ENCODE data around the gene TUBG2. TPM values are rescaled to one million over a fixed set of nuclear protein-coding genes. Genes with fewer than 3 reads are reported as not detected.

The TUBG2 gene
- total RNA-seq, 1 experiment from 2014 or later, result 20.4 TPM

DNA sequence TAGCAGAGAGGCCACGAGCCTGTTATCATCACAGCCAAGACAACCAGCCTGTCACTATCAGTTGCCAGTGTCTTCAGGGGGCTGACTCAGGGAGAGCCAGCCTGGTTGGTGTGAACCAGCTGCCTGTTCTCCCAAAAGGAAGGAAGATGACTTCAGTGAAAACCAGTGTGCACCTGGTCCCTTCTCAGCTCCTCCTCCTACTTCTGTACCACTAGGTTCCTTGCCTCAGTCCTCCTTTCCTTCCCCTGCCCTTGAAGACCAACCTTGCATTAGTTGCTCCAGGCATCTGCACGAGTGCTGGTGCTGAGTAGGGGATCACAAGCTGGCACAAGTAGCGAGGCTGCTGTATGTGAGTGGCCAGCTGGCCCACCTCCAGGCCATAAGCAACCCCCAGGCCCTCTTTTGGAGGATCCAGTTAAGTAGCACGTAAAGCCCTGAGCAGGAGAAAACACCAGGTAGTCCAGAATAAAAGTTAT lies 41.1 kb upstream of the TUBG2 start:
- H4K8ac ChIP-seq (replicated peaks; ENCODE audit: insufficient read length, low read depth, low read length), result no peak overlapping the region
- H3K4me2 ChIP-seq (ENCODE audit: insufficient read depth, insufficient read length, low read length), result no peak overlapping the region

More for the DNA sequence above, 41.1 kb upstream of the TUBG2 start:
- H3K9ac ChIP-seq (ENCODE audit: extremely low read depth, insufficient read length, low read length), result no peak overlapping the region
- no peak overlapping the region for H2BK5ac ChIP-seq (ENCODE audit: insufficient read length, low read length)
- H3K56ac ChIP-seq (ENCODE audit: insufficient read length, low read depth, low read length), result no peak overlapping the region
- no peak overlapping the region for H3K18ac ChIP-seq (ENCODE audit: insufficient read length, low read depth, low read length)
- no peaks in the 10 kb centered on the region for H3K79me2 ChIP-seq (ENCODE audit: insufficient read depth, low read length)
- no peak overlapping the region for H3T11ph ChIP-seq (ENCODE audit: low read length)
- Mint-ChIP-seq H3K4me1 (peaks cover 12 to 15% of the 10 kb centered on the region in 2 experiments), H3K27me3 (ENCODE audit: low read depth) (peaks cover 2% of the 10 kb centered on the region; the same call in 1 of the 2 replicates), H3K9me3 (no peaks in the 10 kb centered on the region), H3K4me3 (no peak overlapping the region), H3K36me3 (ENCODE audit: insufficient read depth in 1 of 3, low read depth in 3 of 3) (peaks cover 22 to 31% (median 30%) of the 10 kb centered on the region in 3 experiments), H3K27ac (peak overlapping the region in 1 of 3 experiments; percentile 91; a peak in 2 of 7 replicates)
- no peak overlapping the region for H2BK20ac ChIP-seq (ENCODE audit: low read depth, low read length, poor library complexity, severe bottlenecking)
- no peaks in the 10 kb centered on the region for H3K79me1 ChIP-seq (ENCODE audit: insufficient read depth, low read depth, low read length, poor library complexity, severe bottlenecking)
- no peak overlapping the region for H3K14ac ChIP-seq (ENCODE audit: insufficient read depth, low read length)
- no peaks in the 10 kb centered on the region for H3K27me3 ChIP-seq (ENCODE audit: insufficient read depth, low read length)
- H4K20me1 ChIP-seq (ENCODE audit: control insufficient read depth, insufficient read depth, insufficient read length), result no peaks in the 10 kb centered on the region
- no peak overlapping the region for H2AK5ac ChIP-seq (ENCODE audit: insufficient read length, low read length)
- TF ChIP-seq, protein P1, sequence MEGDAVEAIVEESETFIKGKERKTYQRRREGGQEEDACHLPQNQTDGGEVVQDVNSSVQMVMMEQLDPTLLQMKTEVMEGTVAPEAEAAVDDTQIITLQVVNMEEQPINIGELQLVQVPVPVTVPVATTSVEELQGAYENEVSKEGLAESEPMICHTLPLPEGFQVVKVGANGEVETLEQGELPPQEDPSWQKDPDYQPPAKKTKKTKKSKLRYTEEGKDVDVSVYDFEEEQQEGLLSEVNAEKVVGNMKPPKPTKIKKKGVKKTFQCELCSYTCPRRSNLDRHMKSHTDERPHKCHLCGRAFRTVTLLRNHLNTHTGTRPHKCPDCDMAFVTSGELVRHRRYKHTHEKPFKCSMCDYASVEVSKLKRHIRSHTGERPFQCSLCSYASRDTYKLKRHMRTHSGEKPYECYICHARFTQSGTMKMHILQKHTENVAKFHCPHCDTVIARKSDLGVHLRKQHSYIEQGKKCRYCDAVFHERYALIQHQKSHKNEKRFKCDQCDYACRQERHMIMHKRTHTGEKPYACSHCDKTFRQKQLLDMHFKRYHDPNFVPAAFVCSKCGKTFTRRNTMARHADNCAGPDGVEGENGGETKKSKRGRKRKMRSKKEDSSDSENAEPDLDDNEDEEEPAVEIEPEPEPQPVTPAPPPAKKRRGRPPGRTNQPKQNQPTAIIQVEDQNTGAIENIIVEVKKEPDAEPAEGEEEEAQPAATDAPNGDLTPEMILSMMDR (conservative IDR thresholded peaks at IDR 0.05), result no peak
- no peak overlapping the region for H2BK12ac ChIP-seq (ENCODE audit: insufficient read length, low read depth, low read length)
- H3K9me3 ChIP-seq (ENCODE audit: control insufficient read depth, low read depth, low read length), result no peaks in the 10 kb centered on the region
- no peak overlapping the region for H2AFZ ChIP-seq (ENCODE audit: low read length)
- no peak overlapping the region for H3K27ac ChIP-seq (ENCODE audit: insufficient read length, low read depth, low read length)
- H3K23me2 ChIP-seq (ENCODE audit: insufficient read length, low read depth, low read length, poor library complexity, severe bottlenecking), result no peaks in the 10 kb centered on the region
- no peak overlapping the region for H4K5ac ChIP-seq (ENCODE audit: insufficient read length, low read depth, low read length)
- no peak for DNase-seq
- H2BK15ac ChIP-seq (ENCODE audit: low read depth, low read length), result no peak overlapping the region
- H3K4me1 ChIP-seq (ENCODE audit: insufficient read depth, low read length), result no peaks in the 10 kb centered on the region; the same call in 1 of the 2 replicates
- H3K23ac ChIP-seq (ENCODE audit: insufficient read length, low read depth, low read length), result no peak overlapping the region
- H2BK120ac ChIP-seq (ENCODE audit: low read depth, low read length, poor library complexity, severe bottlenecking), result no peak overlapping the region
- no peak overlapping the region for H4K91ac ChIP-seq (ENCODE audit: insufficient read length, low read depth, low read length)
- WGBS (ENCODE audit: extremely low coverage, insufficient read length, low lambda C conversion rate), result no CpG with 5 or more reads among the region's 4 CpGs
- H3K4ac ChIP-seq (ENCODE audit: low read depth, low read length), result no peak overlapping the region

Measured in H9 (cell line).